Testis (tissue), 2 donors: ENCODE data around the gene SORL1-AS1.

Experiments used
- DNase-seq: peaks from one replicate; pipeline ENCODE4 v3.0.0-alpha.2; 2019
- H3K27ac ChIP-seq, 2 donors: fragments of 200-600 bp; sonication (generic); one replicate each; pipeline ENCODE4 v1.5.1; 2019
- H3K27me3 ChIP-seq: fragments of 200-600 bp; sonication (generic); one replicate; pipeline ENCODE4 v1.5.1; 2019
- H3K36me3 ChIP-seq: fragments of 200-600 bp; sonication (generic); one replicate; pipeline ENCODE4 v1.5.1; 2017; ENCODE audit warnings: low read depth; ENCODE audit errors: missing control alignments
- H3K4me1 ChIP-seq: fragments of 200-600 bp; sonication (generic); one replicate; pipeline ENCODE4 v1.5.1; 2019
- H3K4me3 ChIP-seq, 2 donors: fragments of 200-600 bp; sonication (generic); one replicate each; pipeline ENCODE4 v1.5.1; 2017 to 2019
- H3K9me3 ChIP-seq: fragments of 200-600 bp; sonication (generic); one replicate; pipeline ENCODE4 v1.5.1; 2017
- CTCF ChIP-seq, 3 experiments: fragments of 450-650 bp in 2 of 3; fragments of 200-600 bp in 1 of 3; sonication (generic) in 1 of 3; IDR thresholded peaks; one replicate each; pipeline ENCODE4 v1.5.1; 2016 to 2019; ENCODE audit warnings: antibody characterized with exemption in 3 of 3, mild to moderate bottlenecking in 2 of 3, moderate library complexity in 1 of 3
- POLR2A ChIP-seq: fragments of 450-650 bp; IDR thresholded peaks from one replicate; pipeline ENCODE4 v1.6.1; 2017; ENCODE audit warnings: antibody characterized with exemption, mild to moderate bottlenecking, moderate library complexity
- WGBS, 2 donors: methylation state at CpG; one replicate each; pipeline ENCODE4 v1.1.5; 2018; 5-methylcytosine and 5-hydroxymethylcytosine counted together
- intact Hi-C: fragments of 100-400 bp; cut with DNase I; formaldehyde crosslinking; loops from one replicate; pipeline ENCODE4 v1.15.1; 2023; ENCODE audit warnings: low total_unique reads

The SORL1-AS1 gene

DNA sequence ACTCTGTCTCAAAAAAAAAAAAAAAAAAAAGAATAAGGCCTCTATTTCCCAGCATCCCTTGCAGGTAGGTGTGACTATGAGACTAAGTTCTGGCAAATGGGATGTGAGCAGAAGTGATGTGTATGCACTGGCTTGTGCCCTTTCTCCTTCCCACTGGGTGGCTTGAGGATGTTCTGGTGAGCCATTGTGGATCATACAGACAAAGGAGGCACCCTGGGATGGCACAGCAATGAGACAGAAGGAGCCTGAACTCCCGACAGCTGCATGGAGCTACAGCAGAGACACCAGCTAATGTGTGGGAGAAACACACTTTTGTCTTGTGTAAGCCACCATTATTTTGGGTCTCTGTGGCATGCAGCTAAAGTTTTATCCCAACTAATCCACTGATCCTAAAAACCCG, 11.2 kb downstream of the SORL1-AS1 start:
- no peaks in the 10 kb centered on the region for H3K9me3 ChIP-seq
- no peaks in the 10 kb centered on the region for H3K27me3 ChIP-seq
- no peak overlapping the region for H3K27ac ChIP-seq
- no peaks in the 10 kb centered on the region for H3K4me1 ChIP-seq
- no peak for TF ChIP-seq POLR2A
- TF ChIP-seq CTCF (IDR thresholded peaks at IDR 0.05) = no peak
- no peak for DNase-seq
- 87 to 91% methylated on average over 2 of the region's 2 CpGs for WGBS, 2 donors
- H3K4me3 ChIP-seq = no peak overlapping the region
- intact Hi-C loops = no loop called here
- H3K36me3 ChIP-seq = no peaks in the 10 kb centered on the region

- Histone ChIP-seq H3K4me3 (no peak overlapping the region), H3K27ac (no peak overlapping the region), H3K36me3 (no peaks in the 10 kb centered on the region), H3K27me3 (no peaks in the 10 kb centered on the region), H3K9me3 (no peaks in the 10 kb centered on the region), H3K4me1 (no peaks in the 10 kb centered on the region)
- TF ChIP-seq CTCF (IDR thresholded peaks at IDR 0.05) (no peak), POLR2A (no peak)
- intact Hi-C loops = loop anchor here (10.0 kb wide), 1 partner anchor 105 kb away; no protein-coding TSS in a partner anchor
- DNase-seq = no peak
These were observed 13.0 kb downstream of the SORL1-AS1 start for GRCh38 chr11:121439759-121440158.

GRCh38 chr11:121439337-121439736, 13.4 kb downstream of the SORL1-AS1 start:
- H3K27me3 ChIP-seq = no peaks in the 10 kb centered on the region
- TF ChIP-seq CTCF (IDR thresholded peaks at IDR 0.05) (no peak), POLR2A (no peak)
- no peaks in the 10 kb centered on the region for H3K36me3 ChIP-seq
- no peak for DNase-seq
- H3K4me1 ChIP-seq = no peaks in the 10 kb centered on the region
- H3K27ac ChIP-seq = no peak overlapping the region
- intact Hi-C loops = loop anchor here (10.0 kb wide), 1 partner anchor 105 kb away; no protein-coding TSS in a partner anchor
- WGBS, 2 donors = 53 to 65% methylated on average over 4 of the region's 4 CpGs
- no peak overlapping the region for H3K4me3 ChIP-seq
- H3K9me3 ChIP-seq = no peaks in the 10 kb centered on the region

- intact Hi-C loops = loop anchor here (10.0 kb wide), 1 partner anchor 103 kb away; no protein-coding TSS in a partner anchor
- H3K27me3 ChIP-seq = no peaks in the 10 kb centered on the region
These were observed 15.1 kb downstream of the SORL1-AS1 start for GRCh38 chr11:121437686-121438078.

More at GRCh38 chr11:121437686-121438078, 15.1 kb downstream of the SORL1-AS1 start:
- H3K27ac ChIP-seq = no peak overlapping the region
- TF ChIP-seq POLR2A = no peak
- no peak for TF ChIP-seq CTCF (IDR thresholded peaks at IDR 0.05)
- 88 to 92% methylated on average over 4 of the region's 4 CpGs for WGBS, 2 donors
- H3K4me1 ChIP-seq = no peaks in the 10 kb centered on the region
- H3K36me3 ChIP-seq = no peaks in the 10 kb centered on the region
- no peak overlapping the region for H3K4me3 ChIP-seq
- DNase-seq = no peak
- H3K9me3 ChIP-seq = no peaks in the 10 kb centered on the region
